HCT116 (cell line): ENCODE results near the gene DPP10. TPM values are rescaled to one million over a fixed set of nuclear protein-coding genes. Genes with fewer than 3 reads are reported as not detected.

Source experiments
- ATAC-seq: fragments of 200-7000 bp; cut with Tn5 transposase; 2 replicates; pipeline ENCODE4 v1.9.1; 2020; ENCODE audit warnings: mild to moderate bottlenecking, moderate library complexity
- BruUV-seq: library from RNA; stranded (reverse); fragments of 400-500 nt; replicated peaks from 2 replicates; lab custom pipeline; 2021; lab: Mats Ljungman, UMichigan
- CTCF ChIA-PET: fragments of 300-600 bp; sonication (Branson Sonifier 250); formaldehyde crosslinking; loops from one replicate; lab custom pipeline; 2021; ENCODE audit warnings: antibody characterized with exemption; lab: Charles Lee
- POLR2A ChIA-PET: fragments of 300-600, 350-600 bp; sonication (Branson Sonifier 250); formaldehyde crosslinking; loops from one replicate; lab custom pipeline; 2021; ENCODE audit warnings: antibody characterized with exemption; lab: Charles Lee
- RAD21 ChIA-PET, 2 experiments: fragments of 300-600 bp; sonication (Branson Sonifier 250); formaldehyde crosslinking; loops; one replicate each; lab custom pipeline; 2023; ENCODE audit warnings: low total read pairs in 2 of 2; ENCODE audit not compliant: uncharacterized antibody in 2 of 2, unreplicated experiment in 2 of 2, low non-redundant PET in 1 of 2; lab: Charles Lee
- DNase-seq: peaks from one replicate; pipeline ENCODE4 v3.0.0-alpha.2; 2010; ENCODE audit warnings: low read depth, low spot score
- H2AFZ ChIP-seq: fragments of 200-600 bp; shearing (Covaris generic), sonication (generic); 2 replicates; pipeline ENCODE4 v1.6.1; 2017; ENCODE audit warnings: low read depth, mixed run types, mixed read lengths, antibody characterized with exemption, low read length; ENCODE audit not compliant: poor library complexity, severe bottlenecking
- H3K27ac ChIP-seq: 2 replicates; pipeline ENCODE4 v1.5.1; 2012; ENCODE audit warnings: low read depth, low read length
- H3K27me3 ChIP-seq: fragments of 200-600 bp; sonication (generic); 2 replicates; pipeline ENCODE4 v1.6.1; 2016; ENCODE audit warnings: mixed run types, low read length, mixed read lengths; ENCODE audit not compliant: insufficient read depth
- H3K36me3 ChIP-seq, 2 experiments: fragments of 200-500 bp in 1 of 2; fragments of 200-600 bp in 1 of 2; sonication (Bioruptor generic) in 1 of 2; sonication (generic) in 1 of 2; 2 replicates each; pipeline versions ENCODE4 v1.5.1 to v1.6.1; 2014 to 2016; ENCODE audit warnings: low read length in 2 of 2, inconsistent platforms in 1 of 2, mixed read lengths in 1 of 2, mixed run types in 1 of 2; ENCODE audit not compliant: insufficient read depth in 2 of 2, control insufficient read depth in 1 of 2
- H3K4me1 ChIP-seq, 2 experiments: fragments of 200-600 bp in 1 of 2; sonication (generic) in 1 of 2; 2 replicates each; pipeline versions ENCODE4 v1.5.1 to v1.6.1; 2012 to 2017; ENCODE audit warnings: low read length in 2 of 2, inconsistent platforms in 1 of 2, mild to moderate bottlenecking in 1 of 2, mixed read lengths in 1 of 2, mixed run types in 1 of 2, moderate library complexity in 1 of 2; ENCODE audit not compliant: insufficient read depth in 2 of 2, control insufficient read depth in 1 of 2
- H3K4me2 ChIP-seq: fragments of 200-600 bp; sonication (generic); 2 replicates; pipeline ENCODE4 v1.6.1; 2017; ENCODE audit warnings: mixed run types, low read length, mixed read lengths
- H3K4me3 ChIP-seq, 2 experiments: fragments of 200-600 bp in 1 of 2; sonication (generic) in 1 of 2; replicated peaks in 1 of 2; 2 replicates each; pipeline ENCODE4 v1.5.1; 2011 to 2016; ENCODE audit warnings: low read length in 2 of 2, control low read depth in 1 of 2, low read depth in 1 of 2, mild to moderate bottlenecking in 1 of 2, mixed read lengths in 1 of 2, mixed run types in 1 of 2
- H3K79me2 ChIP-seq: fragments of 200-600 bp; sonication (generic); 2 replicates; pipeline ENCODE4 v1.6.1; 2017; ENCODE audit warnings: mild to moderate bottlenecking, mixed run types, low read length, moderate library complexity, mixed read lengths; ENCODE audit not compliant: insufficient read depth
- H3K9ac ChIP-seq: fragments of 200-600 bp; sonication (generic); 2 replicates; pipeline ENCODE4 v1.6.1; 2016; ENCODE audit warnings: low read length, mixed read lengths
- H3K9me2 ChIP-seq: fragments of 200-600 bp; sonication (generic), shearing (Covaris generic); 2 replicates; pipeline ENCODE4 v1.6.1; 2017; ENCODE audit warnings: mixed run types, mild to moderate bottlenecking, moderate library complexity; ENCODE audit not compliant: insufficient read depth
- H3K9me3 ChIP-seq, 2 experiments: fragments of 200-500 bp in 1 of 2; fragments of 200-600 bp in 1 of 2; sonication (Bioruptor generic) in 1 of 2; sonication (generic) in 1 of 2; 2 replicates each; pipeline ENCODE4 v1.6.1; 2014 to 2017; ENCODE audit warnings: low read length in 2 of 2, mixed read lengths in 2 of 2, inconsistent platforms in 1 of 2, low read depth in 1 of 2, mild to moderate bottlenecking in 1 of 2, mixed run types in 1 of 2, moderate library complexity in 1 of 2; ENCODE audit not compliant: control insufficient read depth in 1 of 2, insufficient read depth in 1 of 2
- H4K20me1 ChIP-seq: fragments of 200-600 bp; sonication (generic), shearing (Covaris generic); 2 replicates; pipeline ENCODE4 v1.6.1; 2017; ENCODE audit warnings: mixed run types, mild to moderate bottlenecking, moderate library complexity; ENCODE audit not compliant: insufficient read depth
- ELF1 ChIP-seq: IDR thresholded peaks from 2 replicates; pipeline ENCODE4 v1.6.1; 2012; ENCODE audit warnings: low read depth, borderline replicate concordance
- EZH2phosphoT487 ChIP-seq: fragments of 200-600 bp; IDR thresholded peaks from 2 replicates; pipeline ENCODE4 v1.6.1; 2018; ENCODE audit warnings: antibody characterized with exemption, borderline replicate concordance
- FOSL1 ChIP-seq: IDR thresholded peaks from 2 replicates; pipeline ENCODE4 v1.6.1; 2012; ENCODE audit warnings: low read depth
- JUND ChIP-seq: IDR thresholded peaks from 2 replicates; pipeline ENCODE4 v1.6.1; 2012
- MAX ChIP-seq: IDR thresholded peaks from 2 replicates; pipeline ENCODE4 v1.6.1; 2012
- POLR2AphosphoS5 ChIP-seq: IDR thresholded peaks from 2 replicates; pipeline ENCODE4 v1.6.1; 2011; ENCODE audit warnings: mild to moderate bottlenecking, low read depth, low read length, moderate library complexity
- RAD21 ChIP-seq: IDR thresholded peaks from 2 replicates; pipeline ENCODE4 v1.6.1; 2012; ENCODE audit warnings: low read depth, mild to moderate bottlenecking
- SIN3A ChIP-seq: IDR thresholded peaks from 2 replicates; pipeline ENCODE4 v1.6.1; 2012; ENCODE audit warnings: low read depth
- SP1 ChIP-seq: IDR thresholded peaks from 2 replicates; pipeline ENCODE4 v1.6.1; 2012; ENCODE audit warnings: low read depth
- SRF ChIP-seq: IDR thresholded peaks from 2 replicates; pipeline ENCODE4 v1.6.1; 2012; ENCODE audit warnings: low read depth
- TCF7L2 ChIP-seq: IDR thresholded peaks from 2 replicates; pipeline ENCODE4 v1.7.0; 2011; ENCODE audit warnings: borderline replicate concordance, inconsistent platforms; ENCODE audit not compliant: insufficient read depth, insufficient read length; ENCODE audit errors: extremely low read depth
- intact Hi-C: fragments of 100-400 bp; cut with micrococcal nuclease; formaldehyde crosslinking; loops from 2 replicates; pipeline ENCODE4 v1.10.0; 2022
- total RNA-seq: library from RNA; stranded (reverse); gene quantifications from one replicate; pipeline ENCODE4 v1.2.1, GENCODE V29; 2021; ENCODE audit not compliant: unreplicated experiment
- TF ChIP-seq, protein P1 (sequence below): IDR thresholded peaks from 2 replicates; pipeline ENCODE4 v1.6.1; 2012

DPP10 gene
- total RNA-seq, 1 experiment from 2014 or later = not detected

GRCh38 chr2:114472726-114473125 lies 30.3 kb downstream of the DPP10 start:
- Histone ChIP-seq H3K36me3 (no peaks in the 10 kb centered on the region), H3K79me2 (no peaks in the 10 kb centered on the region), H3K27ac (no peak overlapping the region), H3K27me3 (no peaks in the 10 kb centered on the region), H3K4me1 (no peaks in the 10 kb centered on the region), H3K9ac (no peak overlapping the region), H3K4me2 (no peak overlapping the region), H3K9me3 (peaks cover 0 to 8% of the 10 kb centered on the region in 2 experiments; a peak in 2 of 4 replicates), H2AFZ (no peak overlapping the region), H3K4me3 (no peak overlapping the region), H3K9me2 (no peaks in the 10 kb centered on the region), H4K20me1 (no peaks in the 10 kb centered on the region)
- BruUV-seq = no TSS peak
- ATAC-seq (no peak), DNase-seq (no peak)
- intact Hi-C loops = no loop called here
- RAD21 ChIA-PET = no interaction called here
- POLR2A ChIA-PET = no interaction called here
- TF ChIP-seq TCF7L2 = no peak
- no peak for TF ChIP-seq ELF1
- TF ChIP-seq EZH2phosphoT487 = no peak
- TF ChIP-seq SRF = no peak
- TF ChIP-seq SIN3A = no peak
- TF ChIP-seq JUND = no peak
- TF ChIP-seq MAX = no peak
- no peak for TF ChIP-seq FOSL1
- TF ChIP-seq RAD21 = no peak
- TF ChIP-seq SP1 = no peak
- TF ChIP-seq, protein P1, sequence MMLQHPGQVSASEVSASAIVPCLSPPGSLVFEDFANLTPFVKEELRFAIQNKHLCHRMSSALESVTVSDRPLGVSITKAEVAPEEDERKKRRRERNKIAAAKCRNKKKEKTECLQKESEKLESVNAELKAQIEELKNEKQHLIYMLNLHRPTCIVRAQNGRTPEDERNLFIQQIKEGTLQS = no peak
- no peak for TF ChIP-seq POLR2AphosphoS5
- CTCF ChIA-PET = no interaction called here
